Brain pericyte (primary cell): ENCODE results near the gene DCK.
"Not testable (repeated sequence)": the region's sequence is repeated elsewhere in the genome, so short reads cannot be mapped to it uniquely, and the experiment has no call there.

Experiments
- DNase-seq: peaks from one replicate; pipeline ENCODE4 v3.0.0-alpha.2; 2012; ENCODE audit warnings: low read depth, low spot score

DCK gene

DNA sequence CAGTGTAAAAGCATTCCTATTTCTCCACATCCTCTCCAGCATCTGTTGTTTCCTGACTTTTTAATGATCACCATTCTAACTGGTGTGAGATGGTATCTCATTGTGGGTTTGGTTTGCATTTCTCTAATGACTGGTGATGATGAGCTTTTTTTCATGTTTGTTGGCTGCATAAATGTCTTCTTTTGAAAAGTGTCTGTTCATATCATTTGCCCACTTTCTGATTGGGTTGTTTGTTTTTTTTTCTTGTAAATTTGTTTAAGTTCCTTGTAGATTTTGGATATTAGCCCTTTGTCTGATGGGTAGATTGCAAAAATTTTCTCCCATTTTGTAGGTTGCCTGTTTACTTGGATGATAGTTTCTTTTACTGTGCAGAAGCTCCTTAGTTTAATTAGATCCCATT is 6.2 kb downstream of the DCK start:
- DNase-seq, result not testable (repeated sequence)

DNA sequence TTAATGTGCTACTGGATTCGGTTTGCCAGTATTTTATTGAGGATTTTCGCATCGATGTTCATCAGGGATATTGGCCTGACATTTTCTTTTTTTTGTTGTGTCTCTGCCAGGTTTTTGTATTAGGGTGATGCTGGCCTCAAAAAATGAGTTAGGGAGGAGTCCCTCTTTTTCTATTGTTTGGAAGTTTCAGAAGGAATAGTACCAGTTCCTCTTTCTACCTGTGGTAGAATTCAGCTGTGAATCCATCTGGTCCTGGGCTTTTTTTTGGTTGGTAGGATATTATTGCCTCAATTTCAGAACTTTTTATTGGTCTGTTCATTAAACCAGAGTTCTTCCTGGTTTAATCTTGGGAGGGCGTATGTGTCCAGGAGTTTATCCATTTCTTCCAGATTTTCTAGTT is 7.9 kb downstream of the DCK start:
- not testable (repeated sequence) for DNase-seq

DNA sequence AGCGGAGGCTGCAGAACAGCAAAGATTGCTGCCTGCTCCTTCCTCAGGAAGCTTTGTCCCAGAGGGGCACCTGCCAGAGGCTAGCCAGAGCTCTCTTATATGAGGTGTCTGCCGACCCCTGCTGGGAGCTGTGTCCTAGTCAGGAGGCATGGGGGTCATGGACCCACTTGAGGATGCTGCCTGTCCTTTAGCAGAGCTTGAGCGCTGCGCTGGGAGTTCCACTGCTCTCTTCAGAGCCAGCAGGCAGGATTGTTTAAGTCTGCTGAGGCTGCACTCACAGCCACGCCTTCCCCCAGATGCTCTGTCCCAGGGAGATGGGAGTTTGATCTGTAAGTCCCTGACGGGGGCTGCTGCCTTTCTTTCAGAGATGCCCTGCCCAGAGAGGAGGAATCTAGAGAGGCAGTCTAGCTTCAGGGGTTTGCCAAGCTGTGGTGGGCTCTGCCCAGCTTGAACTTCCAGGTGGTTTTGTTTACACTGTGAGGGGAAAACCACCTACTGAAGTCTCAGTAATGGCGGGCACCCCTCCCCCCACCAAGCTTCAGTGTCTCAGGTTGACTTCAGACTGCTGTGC is 10.9 kb downstream of the DCK start:
- DNase-seq, result no peak

GRCh38 chr4:71005025-71005424 is 11.6 kb downstream of the DCK start:
- DNase-seq, result not testable (repeated sequence)

- no peak for DNase-seq
Measured at GRCh38 chr4:71006203-71006907, 12.9 kb downstream of the DCK start.

DNA sequence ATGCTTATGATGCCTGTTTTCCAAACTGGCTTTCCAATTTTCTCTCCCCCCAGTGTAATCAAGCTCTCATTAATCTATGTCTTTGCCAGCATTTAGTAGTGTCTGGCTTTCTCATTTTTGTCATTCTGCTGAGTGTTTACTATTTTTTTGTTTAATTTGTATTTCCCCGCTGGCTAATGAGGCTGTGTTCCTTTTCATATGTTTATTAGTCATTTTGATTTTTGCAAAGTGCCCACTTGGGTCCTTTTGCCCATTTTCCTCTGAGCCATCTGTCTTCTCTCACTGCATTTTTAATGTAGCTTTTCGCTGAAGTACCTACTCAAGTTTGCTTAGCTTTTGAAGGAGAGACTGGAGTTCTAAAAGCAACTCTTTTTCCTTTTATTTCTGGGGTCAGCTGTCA is 14.7 kb downstream of the DCK start:
- DNase-seq, result no peak

DNA sequence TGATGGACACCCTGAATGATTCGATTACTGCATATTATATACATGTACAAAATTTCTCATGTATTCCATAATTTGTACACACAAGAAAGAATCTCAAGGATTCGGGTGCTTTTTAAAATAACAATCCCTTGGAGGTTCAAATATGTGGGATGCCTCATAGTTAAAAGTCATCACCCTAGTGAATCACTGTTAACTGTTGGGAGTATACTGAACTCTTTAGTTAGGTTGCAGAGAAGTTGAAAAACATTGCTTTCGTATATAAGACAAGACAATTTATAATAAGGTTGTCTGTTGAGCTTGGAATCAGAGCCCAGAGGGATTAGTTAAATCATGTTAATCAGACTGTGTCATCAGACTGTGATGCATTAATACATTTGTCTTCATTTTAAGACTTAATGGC is 15.6 kb downstream of the DCK start:
- DNase-seq, result no peak

- no peak for DNase-seq
Measured at GRCh38 chr4:71009890-71010588, 16.6 kb downstream of the DCK start.

DNA sequence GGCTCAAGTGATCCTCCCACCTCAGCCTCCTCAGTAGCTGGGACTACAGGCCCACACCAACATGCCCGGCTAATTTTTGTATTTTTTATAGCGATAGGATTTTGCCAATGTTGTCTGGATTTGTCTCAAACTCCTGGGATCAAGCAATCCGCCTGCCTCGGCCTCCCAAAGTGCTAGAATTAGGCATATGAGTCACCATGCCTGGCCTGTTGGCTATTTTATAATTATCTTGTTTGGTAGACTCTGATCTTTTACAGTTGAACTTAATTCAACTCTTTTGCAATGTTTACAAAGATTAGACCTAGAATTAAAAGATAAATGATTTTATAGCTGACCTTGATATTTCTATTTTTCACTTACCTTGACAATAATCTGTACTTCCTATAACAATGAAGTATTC is 18.0 kb downstream of the DCK start:
- DNase-seq, result no peak

DNA sequence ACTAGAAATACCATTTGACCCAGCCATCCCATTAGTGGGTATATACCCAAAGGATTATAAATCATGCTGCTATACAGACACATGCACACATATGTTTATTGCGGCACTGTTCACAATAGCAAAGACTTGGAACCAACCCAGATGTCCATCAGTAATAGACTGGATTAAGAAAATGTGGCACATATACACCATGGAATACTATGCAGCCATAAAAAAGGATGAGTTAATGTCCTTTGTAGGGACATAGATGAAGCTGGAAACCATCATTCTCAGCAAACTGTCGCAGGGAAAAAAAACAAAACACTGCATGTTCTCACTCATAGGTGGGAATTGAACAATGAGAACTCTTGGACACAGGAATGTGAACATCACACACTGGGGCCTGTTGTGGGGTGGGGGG is 23.9 kb downstream of the DCK start:
- not testable (repeated sequence) for DNase-seq

DNA sequence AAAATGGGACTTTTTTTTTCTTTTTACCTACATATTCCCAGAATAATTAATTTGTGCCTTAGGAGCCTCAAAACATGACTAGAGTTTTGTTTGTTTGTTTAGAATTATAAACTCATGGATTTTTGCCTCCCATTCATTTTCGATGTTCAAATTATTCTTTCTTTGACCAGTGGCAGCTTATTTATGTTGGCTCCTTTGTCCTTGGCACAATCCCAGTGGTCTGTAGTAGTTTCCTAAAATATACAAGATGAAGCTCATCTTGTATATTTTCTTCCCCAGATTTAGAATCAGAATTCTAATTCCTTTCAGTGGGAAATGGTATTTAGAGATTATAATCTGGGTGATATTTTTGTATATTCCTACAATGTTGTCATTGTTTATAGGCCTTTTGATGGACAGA is 27.2 kb downstream of the DCK start:
- no peak for DNase-seq

- no peak for DNase-seq
Measured at GRCh38 chr4:71025654-71026053, 32.2 kb downstream of the DCK start.

DNA sequence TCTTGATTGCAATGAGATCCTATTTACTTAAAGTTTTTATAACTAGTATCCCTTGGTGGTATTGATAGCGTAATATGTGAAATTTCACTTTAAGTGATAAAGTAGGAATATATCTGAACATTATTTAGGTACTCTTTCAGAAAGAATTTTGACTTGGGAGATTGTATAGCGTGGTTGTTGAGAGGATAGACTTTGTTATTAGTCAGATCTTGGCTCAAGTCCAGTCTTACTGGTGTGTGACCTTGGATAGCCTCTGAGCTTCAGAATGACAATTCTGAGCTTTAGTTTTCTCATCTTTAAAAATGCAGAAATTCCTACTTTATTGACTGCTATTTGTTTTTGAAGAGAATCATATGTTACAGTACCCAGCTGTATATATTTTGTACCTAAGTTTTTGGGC is 32.6 kb downstream of the DCK start:
- peak; percentile 59 for DNase-seq

DNA sequence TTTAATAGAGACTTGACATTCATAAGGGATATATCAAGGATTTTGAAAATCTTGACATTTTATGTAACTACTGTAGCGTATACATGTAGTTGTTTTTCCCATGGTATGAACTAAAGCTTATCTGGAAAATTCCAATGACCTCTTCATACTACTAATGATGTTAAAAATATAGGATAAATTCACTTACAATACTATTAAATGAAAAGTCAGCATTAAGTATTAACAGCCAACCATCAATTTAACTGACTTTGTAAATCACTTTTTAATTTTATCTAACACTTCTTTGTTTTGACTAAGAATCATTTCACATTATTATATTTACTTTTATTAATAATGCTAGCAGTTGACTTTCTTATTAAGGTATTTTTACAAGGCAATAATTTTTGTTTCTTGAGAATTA is 34.2 kb downstream of the DCK start:
- DNase-seq, result no peak

DNA sequence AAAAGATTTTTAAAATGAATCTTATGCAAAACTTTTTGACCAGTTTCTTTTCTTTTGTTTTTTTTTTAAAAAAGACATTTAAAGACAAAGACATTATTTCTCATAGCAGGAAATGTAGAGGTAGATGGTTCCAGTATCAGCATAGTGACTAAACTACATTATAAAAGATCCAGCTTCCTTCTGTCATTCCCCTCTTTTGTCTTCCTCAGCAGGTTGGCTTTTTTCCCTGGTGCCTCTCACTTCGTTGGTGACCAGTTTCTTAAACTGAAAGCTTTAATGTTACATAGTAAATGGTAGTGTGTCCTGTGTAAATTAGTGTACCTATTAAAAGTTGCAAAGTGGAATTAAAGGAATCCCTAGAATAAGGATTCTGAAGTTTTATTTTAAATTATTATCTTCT is 36.1 kb downstream of the DCK start:
- DNase-seq, result no peak

DNA sequence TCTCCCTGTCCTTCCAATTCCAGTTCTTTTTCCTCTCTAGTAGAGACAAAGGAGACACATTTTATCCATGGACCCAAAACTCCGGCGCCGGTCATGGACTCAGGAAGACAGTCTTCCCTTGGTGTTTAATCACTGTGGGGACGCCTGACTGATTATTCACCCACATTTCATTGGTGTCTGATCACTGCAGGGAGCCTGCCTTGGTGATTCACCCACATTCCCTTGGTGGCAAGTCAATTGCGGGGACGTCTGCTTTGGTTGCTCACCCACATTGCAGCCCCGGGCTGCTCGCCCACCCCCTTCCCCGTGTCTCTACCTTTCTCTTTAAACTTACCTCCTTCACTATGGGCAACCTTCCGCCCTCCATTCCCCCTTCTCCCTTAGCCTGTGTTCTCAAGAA is 38.7 kb downstream of the DCK start:
- not testable (repeated sequence) for DNase-seq

GRCh38 chr4:71045256-71045655 is 51.8 kb downstream of the DCK start:
- DNase-seq, result no peak

DNA sequence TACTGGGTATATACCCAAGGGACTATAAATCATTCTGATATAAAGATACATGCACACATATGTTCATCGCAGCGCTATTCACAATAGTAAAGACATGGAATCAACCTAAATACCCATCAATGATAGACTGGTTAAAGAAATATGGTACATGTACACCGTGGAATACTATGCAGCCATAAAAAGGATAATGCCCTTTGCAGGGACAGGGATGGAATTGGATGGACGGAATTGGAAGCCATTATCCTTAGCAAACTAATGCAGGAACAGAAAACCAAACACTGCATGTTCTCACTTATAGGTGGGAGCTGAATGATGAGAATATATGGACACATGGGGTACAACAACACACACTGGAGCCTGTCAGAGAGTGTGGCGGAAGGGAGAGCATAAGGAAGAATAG is 55.9 kb downstream of the DCK start:
- no peak for DNase-seq

- no peak for DNase-seq
Measured at GRCh38 chr4:71050809-71051208, 57.4 kb downstream of the DCK start.

- no peak for DNase-seq
Measured at GRCh38 chr4:71052034-71052433, 58.6 kb downstream of the DCK start.

DNA sequence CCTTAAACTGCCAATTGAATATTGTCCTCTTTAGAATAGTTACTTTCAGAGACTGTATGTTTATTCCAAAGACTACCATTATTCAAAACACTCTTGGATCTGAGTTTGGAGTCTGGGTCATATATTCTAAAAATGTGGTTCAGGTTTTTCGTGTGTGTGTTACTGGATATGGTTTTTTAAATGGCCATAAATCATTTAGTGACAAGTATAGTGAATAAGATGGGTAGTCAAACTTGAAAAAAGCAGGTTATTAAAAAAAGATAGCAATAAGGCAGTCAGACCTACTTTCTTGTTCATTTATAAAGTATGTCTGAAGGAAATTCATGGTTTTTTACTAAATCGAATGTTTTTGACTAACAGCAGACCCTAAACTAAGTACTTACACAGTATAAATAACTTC is 59.3 kb downstream of the DCK start:
- DNase-seq, result no peak

DNA sequence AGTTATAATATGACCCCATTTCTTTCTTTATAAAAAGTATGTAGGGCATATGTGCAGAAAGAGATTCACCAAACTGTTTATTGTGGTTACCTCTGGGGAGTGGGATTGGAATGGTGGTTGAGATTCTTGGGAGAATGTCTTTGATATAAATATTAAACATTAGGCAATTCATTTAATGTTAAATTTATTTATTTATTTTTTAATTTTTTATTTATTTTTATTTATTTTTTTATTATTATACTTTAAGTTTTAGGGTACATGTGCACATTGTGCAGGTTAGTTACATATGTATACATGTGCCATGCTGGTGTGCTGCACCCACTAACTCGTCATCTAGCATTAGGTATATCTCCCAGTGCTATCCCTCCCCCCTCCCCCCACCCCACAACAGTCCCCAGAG is 60.2 kb downstream of the DCK start:
- DNase-seq, result not testable (repeated sequence)

GRCh38 chr4:71059573-71059972 is 66.1 kb downstream of the DCK start:
- DNase-seq, result not testable (repeated sequence)
